Measurements from ENCODE around the gene PRX. TPM values are rescaled to one million over a fixed set of nuclear protein-coding genes. Genes with fewer than 3 reads are reported as not detected.

PRX gene
- total RNA-seq, 1 donor from 2014 or later: 0.96 TPM

DNA sequence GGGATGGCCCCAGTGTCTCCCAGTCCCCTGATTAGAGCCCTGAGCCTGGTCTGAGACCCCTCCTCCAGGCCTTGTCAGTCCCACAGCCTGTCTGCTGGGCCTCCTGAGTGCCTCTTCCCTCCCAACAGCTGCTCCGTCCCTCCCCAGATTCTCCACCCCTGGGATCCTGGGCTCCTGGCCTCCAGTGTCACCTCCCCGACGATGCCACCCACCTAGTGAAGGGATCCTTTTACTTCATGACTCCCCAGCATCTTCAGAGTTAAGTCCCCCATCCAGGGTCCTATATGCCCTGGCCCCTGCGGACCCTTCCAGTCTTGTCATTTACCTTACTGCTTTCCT lies 4.4 kb upstream of the PRX start:
- no peak for DNase-seq (ENCODE audit: low spot score, unreplicated experiment)
- no peak overlapping the region for H3K27ac Mint-ChIP-seq
- H3K36me3 Mint-ChIP-seq (ENCODE audit: insufficient read depth): no peaks in the 10 kb centered on the region
- TF ChIP-seq, protein P1, sequence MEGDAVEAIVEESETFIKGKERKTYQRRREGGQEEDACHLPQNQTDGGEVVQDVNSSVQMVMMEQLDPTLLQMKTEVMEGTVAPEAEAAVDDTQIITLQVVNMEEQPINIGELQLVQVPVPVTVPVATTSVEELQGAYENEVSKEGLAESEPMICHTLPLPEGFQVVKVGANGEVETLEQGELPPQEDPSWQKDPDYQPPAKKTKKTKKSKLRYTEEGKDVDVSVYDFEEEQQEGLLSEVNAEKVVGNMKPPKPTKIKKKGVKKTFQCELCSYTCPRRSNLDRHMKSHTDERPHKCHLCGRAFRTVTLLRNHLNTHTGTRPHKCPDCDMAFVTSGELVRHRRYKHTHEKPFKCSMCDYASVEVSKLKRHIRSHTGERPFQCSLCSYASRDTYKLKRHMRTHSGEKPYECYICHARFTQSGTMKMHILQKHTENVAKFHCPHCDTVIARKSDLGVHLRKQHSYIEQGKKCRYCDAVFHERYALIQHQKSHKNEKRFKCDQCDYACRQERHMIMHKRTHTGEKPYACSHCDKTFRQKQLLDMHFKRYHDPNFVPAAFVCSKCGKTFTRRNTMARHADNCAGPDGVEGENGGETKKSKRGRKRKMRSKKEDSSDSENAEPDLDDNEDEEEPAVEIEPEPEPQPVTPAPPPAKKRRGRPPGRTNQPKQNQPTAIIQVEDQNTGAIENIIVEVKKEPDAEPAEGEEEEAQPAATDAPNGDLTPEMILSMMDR (IDR thresholded peaks at IDR 0.05; ENCODE audit: unreplicated experiment): no peak
- H3K9me3 Mint-ChIP-seq (ENCODE audit: low read depth): no peaks in the 10 kb centered on the region
- H3K4me3 Mint-ChIP-seq (ENCODE audit: low read depth): no peak overlapping the region
- peaks cover 6% of the 10 kb centered on the region for H3K4me1 Mint-ChIP-seq (ENCODE audit: low read depth)
- peaks cover 5% of the 10 kb centered on the region for H3K27me3 Mint-ChIP-seq

DNA sequence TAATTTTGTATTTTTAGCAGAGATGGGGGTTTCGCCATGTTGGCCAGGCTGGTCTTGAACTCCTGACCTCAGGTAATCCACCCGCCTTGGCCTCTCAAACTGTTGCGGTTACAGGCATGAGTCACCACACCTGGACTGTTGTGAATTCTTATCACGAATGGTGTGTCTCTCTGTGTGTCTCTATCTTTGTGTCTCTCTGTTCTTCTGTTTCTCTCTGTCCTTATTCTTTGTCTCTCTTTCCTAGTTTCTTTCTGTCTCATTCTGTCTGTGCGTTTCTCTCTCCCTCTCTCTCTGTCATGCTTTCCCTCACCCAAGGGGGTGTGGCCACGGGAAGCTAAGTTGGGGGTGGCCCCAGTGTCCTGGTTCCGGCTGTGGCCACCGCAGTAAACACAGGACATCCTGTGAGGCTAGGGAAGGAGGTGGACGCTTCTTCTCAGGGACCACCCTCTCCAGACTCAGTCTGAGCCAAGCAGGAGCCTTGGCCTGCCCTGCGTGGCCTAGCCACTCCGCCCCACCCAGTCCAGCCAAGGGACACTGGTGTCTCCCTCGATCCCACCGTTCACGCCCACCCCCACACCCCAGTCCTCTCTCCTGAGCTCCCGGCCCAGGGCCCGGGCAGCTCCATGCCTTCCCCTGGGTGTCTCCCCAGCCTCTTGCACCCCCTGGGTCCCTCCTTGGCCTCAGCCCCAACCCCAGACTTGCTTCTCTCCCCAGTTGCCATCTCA lies 3.9 kb upstream of the PRX start:
- H3K36me3 Mint-ChIP-seq (ENCODE audit: insufficient read depth): no peaks in the 10 kb centered on the region

DNA sequence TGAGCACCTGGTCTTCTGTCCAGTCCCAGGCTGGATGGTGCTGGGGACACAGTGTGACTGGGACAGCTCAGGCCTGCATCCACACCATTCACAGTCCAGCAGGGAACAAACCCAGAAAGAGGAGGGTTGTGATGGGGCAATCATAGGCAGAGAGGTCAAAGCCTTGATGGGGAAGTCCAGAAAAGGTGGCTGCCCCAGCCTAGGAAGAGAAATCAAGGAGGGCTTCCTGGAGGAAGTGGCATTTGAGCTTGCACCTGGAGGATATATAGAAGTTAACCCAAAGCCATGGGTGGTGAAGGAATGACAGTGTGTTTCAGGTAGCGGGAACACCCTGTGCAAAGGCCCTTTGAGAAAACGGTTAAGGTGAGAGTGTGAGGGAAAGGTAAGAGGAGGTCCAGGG lies 2.6 kb upstream of the PRX start:
- peaks cover 8% of the 10 kb centered on the region for H3K27me3 Mint-ChIP-seq
- no peak for DNase-seq (ENCODE audit: low spot score, unreplicated experiment)
- H3K9me3 Mint-ChIP-seq (ENCODE audit: low read depth): no peaks in the 10 kb centered on the region
- peaks cover 2% of the 10 kb centered on the region for H3K4me1 Mint-ChIP-seq (ENCODE audit: low read depth)
- TF ChIP-seq, protein P1 (IDR thresholded peaks at IDR 0.05; ENCODE audit: unreplicated experiment): no peak
- no peaks in the 10 kb centered on the region for H3K36me3 Mint-ChIP-seq (ENCODE audit: insufficient read depth)
- H3K4me3 Mint-ChIP-seq (ENCODE audit: low read depth): no peak overlapping the region
- no peak overlapping the region for H3K27ac Mint-ChIP-seq

More for the DNA sequence above, 3.9 kb upstream of the PRX start:
- peaks cover 5% of the 10 kb centered on the region for H3K27me3 Mint-ChIP-seq
- TF ChIP-seq, protein P1 (IDR thresholded peaks at IDR 0.05; ENCODE audit: unreplicated experiment): no peak
- H3K4me1 Mint-ChIP-seq (ENCODE audit: low read depth): peaks cover 6% of the 10 kb centered on the region
- H3K4me3 Mint-ChIP-seq (ENCODE audit: low read depth): no peak overlapping the region
- H3K27ac Mint-ChIP-seq: no peak overlapping the region
- H3K9me3 Mint-ChIP-seq (ENCODE audit: low read depth): no peaks in the 10 kb centered on the region
- no peak for DNase-seq (ENCODE audit: low spot score, unreplicated experiment)

DNA sequence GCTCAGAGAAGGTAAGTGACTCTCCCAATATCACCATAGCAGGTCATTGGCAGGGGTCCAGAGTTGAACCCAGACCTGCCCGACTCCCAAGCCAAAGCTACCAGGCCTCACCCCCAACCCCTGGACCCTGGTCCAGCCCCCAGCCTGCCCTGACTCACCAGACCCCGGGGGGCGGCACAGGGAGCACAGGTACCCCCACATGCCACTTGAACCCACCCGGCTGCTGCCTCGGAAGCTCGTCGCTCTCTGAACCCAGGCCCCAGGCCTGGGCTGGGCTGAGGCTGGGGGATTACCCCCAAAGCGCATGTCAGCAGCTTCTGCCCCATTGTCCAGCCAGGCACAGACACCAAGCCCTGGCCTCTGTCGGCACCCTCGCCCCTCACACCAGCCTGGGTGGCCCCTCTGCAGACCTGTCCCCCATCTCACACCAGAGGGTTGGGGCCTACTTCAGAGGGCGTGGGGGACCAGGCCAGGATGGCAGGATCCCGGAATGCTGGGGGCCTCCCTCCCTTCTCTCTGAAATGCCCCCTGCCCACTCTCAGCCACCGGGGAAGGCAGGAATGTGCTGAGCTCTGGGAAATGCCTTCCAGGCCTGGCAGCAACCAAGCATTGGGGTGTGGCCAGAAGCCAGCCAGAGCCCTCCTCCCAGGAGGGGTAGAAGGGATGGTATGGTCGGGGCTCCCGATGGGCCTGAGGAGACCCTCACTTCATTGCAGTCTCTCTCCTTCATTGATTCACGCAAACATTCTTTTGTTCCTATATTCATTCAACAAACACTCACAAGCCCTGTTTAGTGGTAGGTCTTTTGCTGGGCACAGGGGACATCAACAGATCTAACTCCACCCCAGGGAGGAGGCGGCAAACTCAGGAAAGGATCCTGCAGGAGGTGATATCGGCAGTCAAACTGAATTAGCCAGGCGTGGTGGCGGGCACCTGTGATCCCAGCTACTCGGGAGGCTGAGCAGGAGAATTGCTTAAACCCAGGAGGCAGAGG lies 1.7 kb upstream of the PRX start:
- DNase-seq (ENCODE audit: low spot score, unreplicated experiment): no peak
- Mint-ChIP-seq H3K27me3 (peaks cover 8% of the 10 kb centered on the region), H3K36me3 (ENCODE audit: insufficient read depth) (no peaks in the 10 kb centered on the region), H3K4me3 (ENCODE audit: low read depth) (no peak overlapping the region), H3K4me1 (ENCODE audit: low read depth) (peaks cover 2% of the 10 kb centered on the region), H3K27ac (no peak overlapping the region), H3K9me3 (ENCODE audit: low read depth) (no peaks in the 10 kb centered on the region)
- TF ChIP-seq, protein P1 (IDR thresholded peaks at IDR 0.05; ENCODE audit: unreplicated experiment): no peak

DNA sequence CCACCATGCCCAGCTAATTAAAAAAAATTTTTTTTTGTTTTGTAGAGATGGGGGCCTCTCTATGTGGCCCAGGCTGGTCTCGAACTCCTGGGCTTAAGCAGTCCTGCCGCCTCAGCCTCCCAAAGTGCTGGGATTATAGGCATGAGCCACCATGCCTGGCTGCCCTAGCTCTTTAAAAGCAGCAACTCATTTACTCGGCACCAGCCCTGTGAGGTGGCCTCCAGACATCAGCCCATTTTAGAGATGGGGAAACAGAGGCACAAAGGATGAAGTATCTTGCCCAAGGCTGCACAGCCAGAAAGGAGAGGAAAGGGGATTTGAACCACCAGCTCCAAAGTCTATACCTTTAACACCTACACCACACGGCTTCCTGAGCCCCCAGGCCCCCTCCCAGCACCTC lies 312 bp downstream of the PRX start:
- peaks cover 2% of the 10 kb centered on the region for H3K4me1 Mint-ChIP-seq (ENCODE audit: low read depth)
- no peak overlapping the region for H3K27ac Mint-ChIP-seq
- no peak overlapping the region for H3K4me3 Mint-ChIP-seq (ENCODE audit: low read depth)
- DNase-seq (ENCODE audit: low spot score, unreplicated experiment): no peak
- TF ChIP-seq, protein P1 (IDR thresholded peaks at IDR 0.05; ENCODE audit: unreplicated experiment): no peak
- no peaks in the 10 kb centered on the region for H3K9me3 Mint-ChIP-seq (ENCODE audit: low read depth)
- no peaks in the 10 kb centered on the region for H3K36me3 Mint-ChIP-seq (ENCODE audit: insufficient read depth)
- H3K27me3 Mint-ChIP-seq: peaks cover 5% of the 10 kb centered on the region

Data from progenitor cell of endocrine pancreas (in vitro differentiated cells).